Activated naive CD4-positive, alpha-beta T cell treated with anti-CD3 and anti-CD28 coated beads, Interleukin-2, amount 50 U/mL, for 16 hours (primary cell): ENCODE results near the gene G3BP1.
"Not testable (repeated sequence)": the region's sequence is repeated elsewhere in the genome, so short reads cannot be mapped to it uniquely, and the experiment has no call there.

ENCODE experiments used
- DNase-seq: peaks from one replicate; pipeline ENCODE4 v3.0.0-alpha.2; 2020

G3BP1 gene

DNA sequence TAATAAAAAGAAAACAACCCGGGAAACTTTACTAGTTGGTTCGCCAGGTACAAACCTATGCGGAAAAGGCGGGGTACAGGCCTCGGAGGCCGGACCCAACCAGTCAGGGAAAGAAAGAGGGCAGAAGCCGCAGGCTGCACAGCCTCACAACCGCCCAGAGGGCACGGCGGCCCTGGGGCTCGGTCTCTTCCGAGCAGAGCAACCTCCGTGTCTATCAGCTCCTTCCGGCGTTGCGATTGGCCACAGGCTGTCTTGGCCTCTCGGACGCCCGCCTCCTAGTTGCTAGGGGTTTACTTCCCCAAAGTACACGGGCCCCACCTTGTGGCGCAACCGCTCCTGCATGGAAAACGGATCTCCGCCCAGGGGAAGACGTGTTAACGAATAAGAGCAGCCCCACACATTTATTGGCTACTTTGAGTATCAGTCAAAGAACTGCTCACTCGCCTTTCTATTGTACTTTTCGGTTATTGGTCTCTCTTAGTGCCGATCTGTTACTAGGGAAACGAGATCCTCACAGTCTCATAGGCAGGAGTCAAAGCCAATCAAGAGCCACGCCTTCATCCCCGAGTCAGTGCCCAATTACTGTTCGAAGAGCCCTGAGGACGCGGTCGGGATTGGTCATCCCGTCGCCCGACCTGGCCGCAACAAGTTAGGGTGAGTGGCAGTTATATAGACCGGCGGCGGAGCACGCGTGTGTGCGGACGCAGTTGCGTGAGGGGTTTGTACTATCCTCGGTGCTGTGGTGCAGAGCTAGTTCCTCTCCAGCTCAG is at the start of gene G3BP1:
TSS of gene G3BP1 (plus strand) at position 696 of the 770 bp plus-strand sequence. CDS start 14,667 bp downstream, outside the sequence.
- peak; percentile 100 for DNase-seq

DNA sequence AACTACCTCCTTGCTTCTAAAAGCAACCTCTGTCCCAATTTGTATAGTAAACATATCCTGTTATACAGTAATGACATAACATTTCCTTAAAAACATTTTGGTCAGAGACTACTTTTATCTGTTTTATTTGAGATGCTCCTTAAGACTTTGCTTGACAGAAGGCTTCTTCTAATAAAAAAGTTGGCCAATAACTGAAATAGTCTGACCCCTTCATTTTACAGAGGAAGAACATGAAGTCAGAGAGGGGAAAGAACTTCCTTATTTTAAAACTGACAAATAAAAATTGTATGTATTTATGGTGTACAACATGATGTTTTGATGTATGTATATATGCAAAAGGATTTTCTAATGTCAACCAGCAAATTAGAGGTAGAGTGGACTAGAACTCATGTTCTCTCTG is 49.2 kb upstream of the G3BP1 start:
- DNase-seq = no peak

DNA sequence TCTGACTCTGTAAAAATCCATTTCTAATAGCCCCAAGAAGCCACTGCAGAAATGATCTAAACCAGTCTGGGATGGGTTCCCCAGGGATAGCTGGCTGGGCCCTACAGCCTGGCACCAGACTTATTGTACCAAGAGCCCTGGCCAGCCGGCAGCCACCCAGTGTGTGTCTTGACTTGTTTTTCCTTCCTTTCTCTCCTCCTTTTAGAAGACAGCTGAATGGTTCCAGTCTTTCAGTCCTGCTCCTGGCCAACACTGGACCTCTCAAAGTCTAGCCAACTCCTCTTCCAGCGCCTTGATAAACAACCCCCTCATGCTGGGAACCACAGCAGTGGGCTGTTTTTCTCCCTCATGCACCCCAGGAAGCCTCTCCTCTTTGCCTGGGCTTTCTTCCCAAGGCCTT is 47.4 kb upstream of the G3BP1 start:
- DNase-seq = no peak

DNA sequence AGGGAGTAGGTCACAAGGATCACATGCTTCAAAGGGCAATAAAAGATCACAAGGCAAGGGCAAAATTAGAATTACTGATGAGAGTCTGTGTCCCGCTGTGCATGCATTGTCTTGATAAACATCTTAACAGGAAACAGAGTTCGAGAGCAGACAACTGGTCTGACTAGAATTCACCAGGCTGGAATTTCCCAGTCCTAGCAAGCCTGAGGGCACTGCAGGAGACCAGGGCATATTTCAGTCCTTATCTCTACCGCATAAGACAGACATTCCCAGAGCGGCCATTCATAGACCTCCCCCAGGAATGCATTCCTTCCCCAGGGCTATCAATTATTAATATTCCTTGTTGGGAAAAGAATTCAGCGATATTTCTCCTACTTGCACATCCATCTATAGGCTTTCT is 42.2 kb upstream of the G3BP1 start:
- not testable (repeated sequence) for DNase-seq

DNA sequence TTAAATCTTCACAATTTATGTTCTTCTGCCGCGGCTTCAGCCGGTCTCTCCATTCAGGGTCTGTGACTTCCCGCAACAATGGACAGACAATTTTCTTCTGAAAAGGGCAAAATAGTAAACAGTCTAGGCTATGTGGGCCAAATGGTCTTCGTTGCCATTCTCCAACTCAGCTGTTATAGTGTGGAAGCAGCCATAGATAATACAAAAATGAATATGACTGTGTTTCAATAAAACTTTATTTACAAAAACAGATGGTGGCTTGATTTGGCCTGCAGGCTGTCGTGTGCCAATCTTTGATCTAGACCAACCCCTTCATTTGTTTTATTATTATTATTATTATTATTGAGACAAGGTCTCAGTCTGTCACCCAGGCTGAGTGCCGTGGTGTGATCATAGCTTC is 41.4 kb upstream of the G3BP1 start:
- DNase-seq = no peak

DNA sequence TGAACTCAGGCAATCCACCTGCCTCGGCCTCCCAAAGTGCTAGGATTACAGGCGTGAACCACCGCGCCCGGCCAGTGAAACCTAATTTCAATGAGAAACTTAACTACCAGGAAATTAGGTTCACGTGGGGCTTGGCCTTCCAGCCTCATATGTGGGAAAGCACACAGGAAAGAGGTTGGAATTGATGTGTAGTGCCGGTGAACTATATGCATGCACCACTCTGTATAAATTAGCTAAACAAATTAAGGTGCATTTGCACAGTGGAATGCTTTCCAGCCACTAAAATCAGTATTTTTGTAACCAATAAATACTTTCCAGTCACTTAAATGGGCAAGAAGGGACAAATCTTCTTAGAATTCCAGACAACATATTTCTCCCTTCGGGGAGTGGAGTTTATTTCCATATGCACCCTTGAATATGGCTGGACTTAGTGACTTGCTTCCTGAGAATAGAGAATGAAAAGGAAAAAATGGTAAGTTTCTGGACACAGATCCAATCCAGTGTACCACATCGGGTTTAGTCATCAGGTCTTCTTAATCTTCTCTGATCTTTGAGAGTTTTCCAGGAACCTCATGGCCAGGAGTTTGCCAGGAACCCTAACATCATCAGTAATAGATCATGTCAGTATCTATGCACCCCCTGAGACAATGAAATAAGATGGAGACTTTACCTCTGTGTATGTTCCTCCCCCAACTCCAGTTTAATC is 38.2 kb upstream of the G3BP1 start:
- DNase-seq = no peak

DNA sequence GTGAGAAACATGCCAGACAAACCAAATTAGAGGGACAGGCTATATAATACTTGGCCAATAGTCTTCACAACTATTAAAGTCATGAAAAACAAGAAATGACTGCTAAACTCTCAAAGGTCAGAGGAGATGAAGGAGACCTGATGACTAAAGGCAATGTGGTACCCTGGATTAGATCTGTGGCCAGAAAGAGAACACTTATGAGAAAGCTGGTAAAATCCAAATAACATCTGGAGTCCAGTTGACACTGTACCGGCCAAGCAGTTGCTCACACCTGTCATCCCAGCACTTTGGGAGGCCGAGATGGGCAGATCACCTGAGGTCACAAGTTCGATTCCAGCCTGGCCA is 37.7 kb upstream of the G3BP1 start:
- no peak for DNase-seq

DNA sequence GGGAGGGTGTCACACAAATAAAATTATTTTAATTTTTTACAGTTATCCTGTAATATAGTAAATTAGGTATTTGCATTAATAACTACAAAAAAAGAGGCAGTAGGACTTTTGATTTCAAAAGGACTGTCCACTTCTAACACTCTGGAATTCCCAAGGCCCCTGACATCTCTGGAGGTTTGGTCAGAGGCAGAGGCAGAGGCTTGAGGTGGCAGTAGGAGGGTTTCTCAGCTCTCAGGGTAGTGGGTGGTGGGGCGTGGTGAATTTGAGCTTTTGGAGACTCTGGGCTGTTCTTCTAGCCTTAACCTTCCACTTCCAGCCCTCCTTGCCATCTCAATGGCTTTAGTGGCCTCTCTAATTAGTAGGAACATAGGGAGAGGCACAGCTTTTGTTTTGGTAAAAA is 36.1 kb upstream of the G3BP1 start:
- DNase-seq = no peak

DNA sequence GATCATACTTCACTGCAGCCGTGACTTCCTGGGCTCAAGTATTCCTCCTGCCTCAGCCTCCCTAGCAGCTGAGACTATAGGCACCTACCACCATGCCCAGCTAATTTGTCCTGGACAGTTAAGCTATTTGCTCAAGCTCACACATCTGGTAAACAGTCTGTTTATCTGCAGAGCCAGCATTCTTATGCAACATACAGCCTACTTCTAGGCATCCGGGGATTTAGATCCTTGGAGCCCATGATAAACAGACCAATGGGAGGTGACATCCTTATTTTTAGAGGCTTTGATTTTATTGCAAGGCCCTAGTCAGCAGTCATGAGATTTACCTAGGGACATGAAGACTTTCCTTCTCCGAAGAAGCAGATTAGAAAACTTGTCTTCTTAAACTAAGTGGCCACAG is 34.3 kb upstream of the G3BP1 start:
- DNase-seq = no peak

DNA sequence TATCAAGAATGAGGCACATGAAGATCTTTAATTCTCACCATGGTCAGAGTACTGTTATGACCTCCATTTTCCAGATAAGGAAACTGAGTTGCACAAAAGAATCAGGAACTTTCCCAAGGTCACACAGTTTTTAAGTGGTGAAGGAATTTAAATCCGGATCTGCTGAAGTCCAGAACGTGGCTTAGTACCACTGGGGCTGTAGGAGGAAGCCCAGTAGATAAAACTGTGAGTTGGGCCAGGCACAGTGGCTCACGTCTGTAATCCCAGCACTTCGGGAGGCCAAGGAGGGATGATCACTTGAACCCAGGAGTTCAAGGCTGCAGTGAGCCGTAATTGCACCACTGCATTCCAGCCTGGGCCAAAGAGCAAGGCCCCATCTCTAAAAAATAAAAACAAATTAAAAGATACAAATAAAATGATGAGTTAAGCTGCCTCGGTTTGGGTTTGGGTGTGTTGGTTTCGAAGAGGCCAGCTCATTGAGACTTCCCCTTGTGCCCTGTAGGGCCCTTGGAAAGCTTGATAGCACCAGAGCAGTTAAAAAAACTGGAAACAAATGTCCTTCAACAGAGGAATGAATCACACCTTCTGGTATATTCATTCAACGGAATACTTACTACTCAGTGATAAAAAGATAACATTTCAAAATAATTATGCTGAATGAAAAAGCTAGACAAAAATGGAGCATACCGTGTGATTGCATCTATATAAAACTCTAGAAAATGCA is 33.5 kb upstream of the G3BP1 start:
- DNase-seq = no peak

DNA sequence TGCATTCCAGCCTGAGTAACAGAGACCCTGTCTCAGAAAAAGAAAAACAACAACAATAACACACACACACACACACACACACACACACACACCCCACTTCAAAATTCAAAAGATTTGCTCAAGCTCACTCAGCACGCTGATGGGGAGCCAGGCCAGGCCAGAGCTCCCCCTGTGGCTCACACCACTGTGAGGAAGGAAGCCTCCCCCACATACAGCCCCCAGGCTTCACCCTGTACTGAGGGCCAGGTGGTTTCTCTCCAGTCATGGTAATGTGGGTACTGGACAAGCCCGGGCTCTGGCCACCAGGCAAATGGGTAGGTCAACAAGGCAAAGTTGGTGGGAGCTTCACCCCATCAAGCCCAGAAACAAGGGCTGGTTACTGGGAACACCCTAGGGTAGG is 32.4 kb upstream of the G3BP1 start:
- no peak for DNase-seq

DNA sequence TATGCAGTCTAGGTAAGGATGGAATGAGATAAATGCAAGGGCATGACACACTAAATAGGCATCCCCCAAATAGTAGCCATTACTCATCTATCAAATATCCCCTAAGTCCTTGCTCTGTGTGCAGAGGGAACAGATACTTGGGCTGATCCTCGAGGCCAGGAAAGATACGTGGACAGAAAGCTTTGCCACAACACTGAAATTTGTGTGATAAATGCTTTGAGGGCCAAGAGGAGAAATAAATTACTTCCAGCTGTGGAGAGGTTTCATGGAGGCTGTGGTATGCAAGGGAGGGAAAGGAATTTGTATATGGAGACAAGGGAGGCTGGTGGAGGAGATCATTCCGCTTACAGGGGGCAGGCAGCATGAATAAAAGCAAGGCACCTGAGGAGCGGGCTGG is 31.8 kb upstream of the G3BP1 start:
- no peak for DNase-seq

DNA sequence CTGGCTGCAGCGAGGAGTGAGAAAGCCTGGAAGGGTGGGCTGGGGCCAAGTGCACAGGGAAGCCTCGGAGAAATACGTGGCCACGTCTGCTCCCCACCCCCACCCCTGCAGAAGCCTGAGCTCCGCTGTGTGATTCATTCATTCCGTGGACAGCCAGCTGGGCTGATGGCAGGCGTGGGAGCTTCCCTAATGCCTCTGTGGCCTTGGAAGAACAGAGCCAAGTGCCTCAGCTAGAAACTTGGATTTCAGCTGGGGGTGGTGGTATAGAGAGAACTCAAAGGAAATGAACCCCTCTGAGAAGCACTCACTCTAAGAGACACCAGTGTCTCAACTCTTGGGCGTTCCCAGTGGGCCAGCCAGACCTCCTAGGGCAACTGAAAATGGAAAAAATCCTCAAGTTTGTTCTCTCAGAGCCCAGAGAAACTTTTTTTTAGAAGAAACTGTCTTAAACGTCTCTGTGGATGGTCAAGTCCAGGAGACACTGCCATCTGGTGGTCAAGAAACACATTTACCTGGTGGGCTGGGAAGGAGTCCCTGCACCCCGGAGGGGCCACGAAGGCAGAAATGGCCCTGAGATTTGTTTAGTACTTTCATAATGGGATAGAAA is 31.3 kb upstream of the G3BP1 start:
- DNase-seq = peak; percentile 41

DNA sequence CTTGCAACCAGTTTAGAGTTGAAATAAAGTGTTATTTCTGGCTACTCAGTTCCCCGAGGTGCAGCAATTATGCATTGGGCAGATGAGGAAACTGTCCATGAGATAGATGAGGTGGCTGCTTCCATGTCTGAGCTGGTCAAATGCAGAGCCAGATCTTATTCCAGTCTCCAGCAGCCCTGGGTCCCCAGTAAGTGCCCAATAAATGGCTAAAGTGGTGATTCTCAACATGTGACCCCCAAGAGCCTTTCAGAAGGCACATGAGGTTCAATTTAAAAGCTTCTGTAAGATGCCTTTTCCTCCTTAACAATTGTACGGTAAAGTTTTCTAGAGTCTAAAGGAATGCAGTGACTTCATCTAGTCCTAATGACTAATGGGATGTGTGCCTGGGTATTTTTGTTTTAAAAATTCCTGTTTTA is 30.8 kb upstream of the G3BP1 start:
- no peak for DNase-seq

DNA sequence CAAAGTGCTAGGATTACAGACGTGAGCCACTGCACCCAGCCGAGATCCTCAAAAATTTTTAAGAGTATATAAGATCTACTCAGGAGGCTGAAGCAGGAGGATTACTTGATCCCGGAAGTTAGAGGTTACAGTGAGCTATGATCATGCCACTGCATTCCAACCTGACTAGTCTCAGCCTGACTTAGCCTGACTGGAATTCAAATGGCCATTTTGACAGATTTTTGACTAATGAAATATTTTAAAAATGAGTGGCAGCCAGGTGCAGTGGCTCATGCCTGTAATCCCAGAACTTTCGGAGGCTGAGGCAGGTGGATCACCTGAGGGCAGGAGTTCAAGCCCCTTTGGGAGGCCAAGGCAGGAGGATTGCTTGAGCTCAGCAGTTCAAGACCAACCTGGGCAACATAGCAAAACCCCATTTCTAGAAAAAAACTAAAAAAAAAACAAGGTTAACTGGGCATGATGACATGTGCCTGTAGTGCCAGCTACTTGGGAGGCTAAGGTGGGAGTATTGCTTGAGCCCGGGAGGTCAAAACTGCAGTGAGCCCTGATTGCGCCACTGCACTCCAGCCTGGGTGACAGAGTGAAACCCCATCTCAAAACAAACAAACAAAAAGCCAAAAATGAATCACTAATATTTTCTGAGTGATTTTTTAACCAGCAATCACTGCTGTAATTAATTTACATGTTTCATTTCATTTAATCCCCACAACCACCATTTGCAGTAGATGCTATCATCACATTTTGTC is 29.9 kb upstream of the G3BP1 start:
- DNase-seq = no peak

DNA sequence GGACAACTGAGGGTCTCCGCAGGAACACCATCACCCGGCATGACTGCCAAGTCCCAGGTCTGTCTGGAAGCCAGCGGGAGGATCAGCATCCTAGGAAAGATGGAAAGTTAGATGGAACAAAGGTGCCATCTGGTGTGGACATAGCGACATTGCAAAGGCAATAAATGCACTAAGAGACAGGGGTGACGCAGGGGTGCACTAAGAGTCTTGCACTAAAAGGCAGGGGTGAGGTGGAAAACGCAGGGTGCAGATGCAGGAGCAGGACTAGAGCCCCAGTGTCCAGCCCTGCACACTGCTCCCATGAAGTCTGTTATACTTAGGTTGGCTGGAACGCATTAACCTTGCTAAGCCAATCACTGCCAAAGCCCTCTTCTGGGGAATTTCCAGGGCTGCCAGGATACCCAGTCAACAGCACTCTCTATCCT is 28.9 kb upstream of the G3BP1 start:
- DNase-seq = no peak

DNA sequence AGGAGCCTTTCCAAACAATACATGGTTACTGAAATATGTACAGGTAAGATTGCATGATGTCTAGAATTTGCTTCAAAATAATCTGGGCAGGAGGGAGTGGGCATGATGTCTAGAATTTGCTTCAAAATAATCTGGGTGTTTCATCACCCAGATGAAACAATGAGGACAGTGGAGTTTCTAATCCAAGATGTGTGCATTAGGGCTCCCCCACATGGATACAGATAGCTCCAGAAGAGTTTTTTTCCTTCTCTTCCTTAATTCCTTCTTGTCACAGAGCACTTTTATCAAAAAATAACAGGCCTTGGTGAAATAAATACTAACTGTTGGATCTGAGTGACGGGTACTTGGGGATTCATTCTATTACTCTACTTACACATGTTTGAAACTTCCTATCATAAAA is 28.2 kb upstream of the G3BP1 start:
- no peak for DNase-seq

DNA sequence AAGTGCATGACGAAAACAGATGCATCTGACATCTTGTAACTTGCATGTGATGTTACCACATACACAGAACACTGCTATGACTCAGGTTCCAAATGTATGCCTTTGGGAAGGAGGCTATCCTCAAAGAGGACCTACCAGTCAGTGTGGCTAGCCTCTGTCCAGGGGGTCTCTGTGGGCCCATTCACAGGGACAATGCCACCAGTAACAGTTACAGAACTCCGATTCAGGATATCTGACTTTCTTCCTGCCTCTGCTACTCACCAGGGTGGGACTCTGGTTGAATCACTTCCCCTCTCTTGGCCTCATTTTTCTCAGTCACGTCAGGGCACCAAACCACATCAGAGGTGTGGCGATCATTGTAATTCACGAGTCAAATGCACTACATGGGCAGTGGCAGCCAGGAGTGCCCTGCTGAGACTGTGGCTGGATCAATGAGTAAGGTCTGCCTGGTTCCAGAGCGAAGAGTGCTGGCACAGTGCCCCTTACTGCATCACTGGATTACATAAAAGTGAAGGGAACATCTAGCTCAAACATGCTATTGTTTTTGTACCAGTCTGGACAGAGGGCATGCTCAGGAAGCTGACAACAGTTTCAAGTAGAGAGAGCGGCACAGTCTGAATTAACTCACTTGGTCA is 26.6 kb upstream of the G3BP1 start:
- DNase-seq = no peak

DNA sequence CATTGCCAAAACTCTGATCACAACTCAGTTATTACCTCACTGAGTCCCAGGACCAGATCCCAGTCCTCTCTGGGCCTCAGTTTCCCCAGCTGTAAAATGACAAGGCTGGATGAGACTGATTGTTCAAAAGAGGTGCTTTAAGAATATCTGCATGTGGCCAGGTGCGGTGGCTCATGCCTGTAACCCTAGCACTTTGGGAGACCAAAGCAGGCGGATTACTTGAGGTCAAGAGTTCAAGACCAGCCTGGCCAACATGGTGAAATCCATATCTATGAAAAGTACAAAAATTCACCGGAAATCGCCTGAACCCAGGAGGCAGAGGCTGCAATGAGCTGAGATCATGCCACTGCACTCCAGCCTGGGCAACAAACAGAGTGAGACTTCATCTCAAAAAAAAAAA is 21.6 kb upstream of the G3BP1 start:
- no peak for DNase-seq

DNA sequence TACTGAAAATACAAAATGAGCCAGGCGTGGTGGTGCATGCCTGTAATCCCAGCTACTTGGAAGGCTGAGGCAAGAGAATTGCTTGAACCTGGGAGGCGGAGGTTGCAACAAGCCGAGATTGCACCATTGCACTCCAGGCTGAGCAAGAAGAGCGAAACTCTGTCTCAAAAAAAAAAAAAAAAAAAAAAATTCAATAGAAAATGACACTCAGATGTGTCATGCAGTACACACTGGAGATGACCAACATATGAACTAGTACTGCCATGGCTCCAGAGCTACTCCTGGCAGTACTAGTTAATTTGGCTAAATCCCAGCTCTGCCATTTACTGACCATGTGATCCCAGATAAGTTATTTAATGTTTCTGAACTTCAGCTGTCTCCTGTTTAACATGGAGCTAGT is 20.7 kb upstream of the G3BP1 start:
- no peak for DNase-seq

DNA sequence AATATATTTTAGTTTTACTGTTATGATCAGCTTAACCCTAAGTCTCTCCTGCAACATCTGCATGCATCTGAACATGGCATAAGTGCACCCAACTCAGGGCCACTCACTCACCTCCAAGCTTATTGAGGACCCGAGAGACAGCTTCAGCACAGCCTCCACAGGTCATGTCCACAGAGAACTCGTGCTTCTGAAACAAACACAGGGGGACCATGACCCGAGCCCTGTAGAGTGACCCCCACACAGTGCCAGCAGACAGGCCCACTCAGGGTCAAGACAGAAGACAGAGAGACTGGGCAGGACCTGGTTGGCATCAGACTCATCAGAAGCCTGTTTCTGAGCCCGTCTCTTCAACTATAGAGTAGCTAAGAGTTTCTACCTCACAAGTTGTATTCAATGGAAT is 20.2 kb upstream of the G3BP1 start:
- no peak for DNase-seq

DNA sequence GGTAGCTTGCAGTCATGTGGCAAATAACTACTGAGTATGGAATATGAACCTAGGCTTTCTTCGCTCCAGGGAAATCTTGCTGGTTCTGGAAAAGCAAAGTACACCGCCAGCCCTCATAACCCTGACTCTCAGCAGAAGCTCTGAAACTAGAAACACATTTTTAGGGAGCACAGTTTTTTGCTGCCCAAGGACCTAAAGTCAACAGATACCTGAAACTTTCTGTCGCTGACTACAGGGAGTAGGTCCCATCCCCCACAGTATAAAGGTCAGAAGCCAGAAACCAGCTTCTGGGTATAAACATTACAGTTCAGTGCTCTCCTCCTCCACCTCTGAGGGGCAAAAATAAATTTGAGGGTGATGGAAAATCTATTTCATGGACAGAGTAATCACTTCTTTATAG is 16.4 kb upstream of the G3BP1 start:
- DNase-seq = no peak
